Subcutaneous adipose tissue (tissue), 4 donors: ENCODE measurements around the gene ACACB. TPM values are rescaled to one million over a fixed set of nuclear protein-coding genes. Genes with fewer than 3 reads are reported as not detected.

Experiments used
- total RNA-seq, 4 donors: library from RNA; depleted of rRNA; stranded (reverse); fragments of >200 nt; gene quantifications; one replicate each; pipeline ENCODE4 v1.1.0, GENCODE V29; 2016
- TF ChIP-seq, protein P1 (sequence below): fragments of 450-650 bp; IDR thresholded peaks from one replicate; pipeline ENCODE4 v1.5.1; 2016; ENCODE audit warnings: low read depth, mild to moderate bottlenecking, control low read depth, antibody characterized with exemption, moderate library complexity

ACACB gene
- total RNA-seq, 4 donors from 2014 or later, result 798 to 3,288 (median 1,277) TPM

GRCh38 chr12:109302770-109303169 lies 186.4 kb downstream of the ACACB start:
- TF ChIP-seq, protein P1, sequence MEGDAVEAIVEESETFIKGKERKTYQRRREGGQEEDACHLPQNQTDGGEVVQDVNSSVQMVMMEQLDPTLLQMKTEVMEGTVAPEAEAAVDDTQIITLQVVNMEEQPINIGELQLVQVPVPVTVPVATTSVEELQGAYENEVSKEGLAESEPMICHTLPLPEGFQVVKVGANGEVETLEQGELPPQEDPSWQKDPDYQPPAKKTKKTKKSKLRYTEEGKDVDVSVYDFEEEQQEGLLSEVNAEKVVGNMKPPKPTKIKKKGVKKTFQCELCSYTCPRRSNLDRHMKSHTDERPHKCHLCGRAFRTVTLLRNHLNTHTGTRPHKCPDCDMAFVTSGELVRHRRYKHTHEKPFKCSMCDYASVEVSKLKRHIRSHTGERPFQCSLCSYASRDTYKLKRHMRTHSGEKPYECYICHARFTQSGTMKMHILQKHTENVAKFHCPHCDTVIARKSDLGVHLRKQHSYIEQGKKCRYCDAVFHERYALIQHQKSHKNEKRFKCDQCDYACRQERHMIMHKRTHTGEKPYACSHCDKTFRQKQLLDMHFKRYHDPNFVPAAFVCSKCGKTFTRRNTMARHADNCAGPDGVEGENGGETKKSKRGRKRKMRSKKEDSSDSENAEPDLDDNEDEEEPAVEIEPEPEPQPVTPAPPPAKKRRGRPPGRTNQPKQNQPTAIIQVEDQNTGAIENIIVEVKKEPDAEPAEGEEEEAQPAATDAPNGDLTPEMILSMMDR, result no peak

DNA sequence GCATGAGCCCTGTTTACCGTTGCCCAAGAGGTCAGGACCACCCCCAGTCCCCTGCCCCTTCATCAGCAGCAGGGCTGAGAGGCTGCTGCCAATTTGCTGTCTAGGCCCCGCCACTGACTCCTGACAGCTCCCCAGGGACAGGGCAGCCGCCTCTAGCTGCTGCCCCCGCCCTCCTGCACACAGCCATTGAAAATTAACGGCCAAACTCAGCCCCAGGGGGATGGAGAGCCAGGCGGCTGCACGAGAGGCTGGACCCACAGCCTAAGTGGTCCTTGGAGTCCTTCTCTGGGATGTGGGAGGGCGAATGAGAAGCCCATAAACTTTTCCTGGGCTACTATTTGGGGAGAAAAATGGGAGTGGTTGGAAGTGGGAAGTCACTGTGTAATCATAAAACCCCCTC lies 188.1 kb downstream of the ACACB start:
- TF ChIP-seq, protein P1, result no peak

DNA sequence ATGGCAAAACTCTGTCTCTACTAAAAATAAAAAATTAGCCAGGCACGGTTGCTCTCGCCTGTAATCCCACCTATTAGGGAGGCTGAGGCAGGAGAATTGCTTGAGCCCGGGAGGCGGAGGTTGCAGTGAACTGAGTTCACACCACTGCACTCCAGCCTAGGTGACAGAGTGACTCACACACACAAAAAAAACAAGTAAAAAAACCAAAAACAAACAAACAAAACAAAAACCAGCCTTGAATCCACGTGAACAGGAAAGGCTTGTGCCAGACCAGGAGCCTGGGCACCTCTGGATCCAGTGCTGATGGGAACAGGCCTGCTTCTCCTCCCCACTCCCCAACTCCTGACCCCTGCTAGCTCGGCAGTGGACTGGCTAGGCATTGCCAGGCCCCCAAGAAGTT lies 189.2 kb downstream of the ACACB start:
- TF ChIP-seq, protein P1, result no peak

GRCh38 chr12:109307051-109307450 lies 190.7 kb downstream of the ACACB start:
- TF ChIP-seq, protein P1, result no peak

DNA sequence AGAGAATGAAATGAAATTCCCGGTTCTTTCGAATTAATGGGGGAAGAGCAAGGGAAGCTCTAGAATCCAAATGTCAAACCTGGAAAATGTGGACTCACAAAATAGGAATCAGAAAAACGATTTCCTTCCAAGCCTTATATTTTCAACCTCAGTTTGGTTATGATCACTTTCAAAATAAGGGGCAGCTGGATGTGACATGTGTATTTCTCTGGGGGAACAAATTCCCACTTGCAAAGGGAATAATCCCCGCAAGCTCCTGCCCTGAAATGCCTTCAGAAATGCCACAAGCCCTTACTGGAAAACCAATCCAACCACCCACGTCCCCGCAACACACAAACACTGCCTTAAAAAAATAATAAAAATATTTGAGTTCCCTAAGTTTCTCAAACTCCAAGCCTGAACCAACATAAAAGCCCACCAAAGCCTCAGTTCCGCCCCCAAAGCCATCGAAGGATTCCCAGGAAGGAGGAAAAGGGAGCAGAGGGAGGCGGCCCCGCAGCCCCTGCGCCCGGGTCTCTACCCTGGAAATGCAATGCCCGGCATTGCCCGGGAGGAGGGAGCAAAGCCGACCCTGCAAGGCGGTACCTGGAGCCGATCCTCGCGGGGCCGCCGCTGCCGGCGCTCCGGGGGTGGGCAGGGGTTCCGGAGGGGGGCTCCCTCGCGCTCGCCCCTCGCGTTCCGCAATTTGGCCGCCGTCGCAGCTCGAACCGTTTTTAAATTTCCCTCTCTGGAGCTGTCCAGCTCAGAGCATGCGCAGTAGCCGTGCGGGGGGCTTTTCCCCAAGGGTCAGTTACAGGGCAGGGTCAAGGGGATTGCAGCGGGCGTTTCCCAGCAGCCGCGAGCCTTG lies 192.4 kb downstream of the ACACB start, which contains the start of gene FOXN4:
Gene FOXN4, minus strand, starts transcription at position 751 of the 847 bp plus-strand sequence. CDS start 963 bp downstream, outside the sequence.
- TF ChIP-seq, protein P1, result no peak

- TF ChIP-seq, protein P1, result no peak
Measured at GRCh38 chr12:109309381-109310246, 193.2 kb downstream of the ACACB start.
